NCI-H2196 (cell line): ENCODE data around the gene TMEM248.
"Not testable (repeated sequence)": the region's sequence is repeated elsewhere in the genome, so short reads cannot be mapped to it uniquely, and the experiment has no call there.

ENCODE experiments used
- DNase-seq: peaks from one replicate; lab custom pipeline; 2025; ENCODE audit not compliant: unreplicated experiment; lab: John Stamatoyannopoulos, UW

Gene TMEM248, protein sequence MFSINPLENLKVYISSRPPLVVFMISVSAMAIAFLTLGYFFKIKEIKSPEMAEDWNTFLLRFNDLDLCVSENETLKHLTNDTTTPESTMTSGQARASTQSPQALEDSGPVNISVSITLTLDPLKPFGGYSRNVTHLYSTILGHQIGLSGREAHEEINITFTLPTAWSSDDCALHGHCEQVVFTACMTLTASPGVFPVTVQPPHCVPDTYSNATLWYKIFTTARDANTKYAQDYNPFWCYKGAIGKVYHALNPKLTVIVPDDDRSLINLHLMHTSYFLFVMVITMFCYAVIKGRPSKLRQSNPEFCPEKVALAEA

DNA sequence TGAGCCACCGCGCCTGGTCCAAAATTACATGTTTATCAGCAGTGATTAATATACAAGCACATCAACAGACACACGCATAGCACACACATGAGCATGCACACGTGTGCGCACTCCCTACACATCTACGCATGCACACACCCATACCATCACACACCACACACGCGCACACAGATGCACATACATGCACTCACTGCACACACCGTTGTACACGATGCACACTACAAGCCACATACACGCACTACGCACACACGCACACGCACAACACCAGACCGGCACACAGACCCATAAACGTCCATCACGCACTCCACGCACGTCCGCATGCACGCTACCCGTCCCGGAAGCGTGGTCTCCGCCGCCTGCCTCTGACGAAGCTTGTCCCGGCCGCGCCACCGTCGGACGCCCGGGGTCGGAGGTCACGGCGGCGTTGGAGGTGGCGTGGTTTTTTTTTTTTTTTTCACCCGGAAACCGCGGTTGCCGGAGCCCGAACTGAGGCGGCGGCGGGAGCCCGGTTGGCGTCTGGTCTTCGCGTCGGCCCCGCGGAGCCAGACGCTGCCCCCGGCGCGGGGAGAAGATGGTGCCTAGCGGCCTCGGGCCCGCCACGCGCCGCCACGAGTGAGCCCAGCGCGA lies at the start of gene TMEM248:
Gene TMEM248 (plus strand): TSS at position 457 of the 627 bp plus-strand sequence. CDS start 20,641 bp downstream, outside the sequence.
- DNase-seq: peak; percentile 74

DNA sequence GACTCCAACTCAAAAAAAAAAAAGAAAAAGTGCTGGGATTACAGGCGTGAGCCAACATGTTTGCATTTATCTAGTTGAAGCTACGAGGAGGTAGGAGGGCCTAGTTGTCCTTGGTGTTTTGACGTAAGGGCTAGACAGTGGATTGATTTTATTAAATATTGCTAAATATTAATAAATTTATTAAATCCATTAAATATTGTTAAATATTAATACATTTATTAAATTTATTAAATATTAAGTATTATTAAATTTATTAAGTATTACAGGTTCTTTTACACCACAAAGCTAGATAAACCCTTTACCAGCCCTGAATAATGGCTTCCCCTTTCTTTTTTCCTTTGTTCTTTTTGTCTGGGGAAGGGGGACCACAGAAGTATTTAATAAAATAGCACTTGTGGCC lies 47.5 kb upstream of the TMEM248 start:
- no peak for DNase-seq

DNA sequence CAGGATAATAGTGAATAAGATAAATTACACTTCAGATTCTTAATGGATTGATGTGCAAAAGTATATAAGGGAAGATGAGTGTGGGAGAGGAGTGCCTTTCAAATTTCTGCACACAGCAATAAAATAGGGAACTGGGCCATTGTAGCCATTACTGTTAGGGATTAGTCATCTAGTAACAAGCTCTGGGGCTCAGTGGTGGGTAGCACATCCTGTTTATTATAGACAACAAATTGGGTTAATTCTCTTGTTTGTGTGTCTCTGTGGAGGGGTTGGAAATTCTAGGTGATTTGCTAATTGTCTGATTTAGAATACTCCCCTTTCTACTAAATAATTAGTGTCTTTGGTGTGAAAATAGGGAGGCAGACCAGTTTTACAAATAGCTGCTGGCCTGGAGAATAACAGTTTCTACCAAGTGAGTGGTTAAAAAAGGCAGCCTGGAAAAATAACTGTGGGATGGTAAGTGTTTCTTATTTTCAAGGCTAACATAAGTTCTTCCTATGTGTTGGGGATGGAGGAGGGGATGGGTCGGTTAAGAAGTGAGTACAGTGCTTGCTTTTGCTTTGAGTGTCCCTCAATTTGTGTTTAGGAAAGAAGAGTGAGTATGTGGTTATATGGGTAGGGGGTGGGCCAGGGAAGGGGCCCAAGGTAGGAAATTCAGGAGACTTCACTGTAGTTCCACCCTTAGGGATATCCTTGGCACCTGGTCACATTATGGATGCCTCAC lies 43.3 kb upstream of the TMEM248 start:
- DNase-seq: no peak

DNA sequence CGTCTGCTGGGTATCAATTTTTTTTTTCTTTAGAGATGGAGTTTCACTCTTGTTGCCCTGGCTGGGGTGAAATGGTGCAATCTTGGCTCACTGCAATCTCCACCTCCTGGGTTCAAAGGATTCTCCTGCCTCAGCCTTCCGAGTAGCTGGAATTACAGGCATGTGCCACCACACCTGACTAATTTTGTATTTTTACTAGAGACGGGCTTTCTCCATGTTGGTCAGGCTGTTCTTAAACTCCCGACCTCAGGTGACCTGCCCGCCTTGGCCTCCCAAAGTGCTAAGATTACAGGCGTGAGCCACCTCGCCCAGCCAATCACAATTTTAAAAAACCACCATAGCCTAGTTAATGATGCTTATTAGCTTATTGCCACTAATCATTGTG lies 42.7 kb upstream of the TMEM248 start:
- not testable (repeated sequence) for DNase-seq

DNA sequence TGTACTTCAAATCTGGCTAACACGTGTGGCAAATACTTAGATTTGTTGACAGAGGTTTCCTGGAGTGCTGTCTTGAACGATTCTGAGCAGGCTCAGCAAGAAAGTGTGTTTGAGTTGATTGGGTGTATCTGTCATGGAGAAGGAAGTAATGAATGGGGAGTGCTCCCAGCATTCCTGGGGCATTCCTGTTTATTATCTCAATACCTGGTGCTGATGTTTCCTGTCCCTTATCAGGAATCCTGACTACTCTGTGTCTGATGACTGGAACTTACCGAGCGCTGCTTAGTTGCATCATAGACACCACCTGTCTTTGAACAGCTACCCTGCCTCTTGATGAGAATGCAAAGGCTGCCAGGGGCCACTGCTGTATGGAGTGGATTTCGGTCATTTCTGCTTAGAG lies 41.0 kb upstream of the TMEM248 start:
- DNase-seq: no peak

DNA sequence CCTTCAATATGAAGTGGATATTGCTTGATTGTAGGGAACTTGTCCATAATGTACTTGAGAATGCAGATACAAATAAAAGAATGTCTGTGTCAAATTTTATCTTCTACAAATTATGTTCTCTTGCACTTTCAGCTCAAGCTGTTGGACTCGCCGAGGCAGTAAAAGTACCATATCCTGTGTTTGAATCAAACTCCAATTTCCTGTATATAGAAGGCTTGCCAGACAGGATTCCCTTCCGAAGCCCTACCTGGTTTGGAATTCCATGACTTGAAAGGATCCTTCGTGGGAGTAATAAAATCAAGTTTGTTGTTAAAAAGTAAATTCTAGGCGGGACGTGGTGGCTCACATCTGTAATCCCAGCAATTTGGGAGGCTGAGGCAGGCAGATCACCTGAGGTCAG lies 40.4 kb upstream of the TMEM248 start:
- not testable (repeated sequence) for DNase-seq

DNA sequence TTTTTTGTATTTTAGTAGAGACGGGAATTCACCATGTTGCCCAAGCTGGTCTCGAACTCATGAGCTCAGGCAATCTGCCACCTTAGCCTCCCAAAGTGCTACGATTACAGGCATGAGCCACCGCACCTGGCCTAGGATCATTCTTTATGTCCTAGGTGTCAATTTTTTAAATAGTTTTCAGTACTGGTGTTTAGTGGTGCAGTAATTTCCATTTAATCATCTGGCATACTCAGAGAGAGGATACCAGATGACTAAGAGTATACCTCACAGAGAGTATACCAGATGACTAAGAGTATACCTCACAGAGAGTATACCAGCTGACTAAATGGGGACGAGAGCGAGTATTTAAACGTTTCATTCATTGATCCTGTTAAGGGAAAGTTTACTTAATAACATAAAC lies 37.3 kb upstream of the TMEM248 start:
- no peak for DNase-seq

DNA sequence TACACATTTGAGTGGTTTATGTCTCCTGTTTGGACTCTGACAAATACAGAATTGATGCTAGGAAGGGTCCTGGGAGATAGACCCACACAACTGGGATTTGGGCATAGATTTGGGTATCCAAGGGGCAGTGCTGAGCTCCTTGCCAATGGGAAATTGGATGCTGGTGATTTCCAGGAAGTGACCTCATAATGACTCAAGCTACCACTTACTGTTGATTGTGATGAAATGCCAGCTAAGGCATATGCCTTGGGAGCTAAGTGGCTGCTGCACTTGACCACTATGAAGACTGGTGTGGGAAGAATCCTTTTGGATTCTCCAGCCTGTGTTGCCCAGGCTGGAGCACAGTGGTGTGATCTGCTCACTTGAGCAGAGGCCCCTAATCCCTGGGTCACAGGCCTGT lies 36.5 kb upstream of the TMEM248 start:
- not testable (repeated sequence) for DNase-seq

DNA sequence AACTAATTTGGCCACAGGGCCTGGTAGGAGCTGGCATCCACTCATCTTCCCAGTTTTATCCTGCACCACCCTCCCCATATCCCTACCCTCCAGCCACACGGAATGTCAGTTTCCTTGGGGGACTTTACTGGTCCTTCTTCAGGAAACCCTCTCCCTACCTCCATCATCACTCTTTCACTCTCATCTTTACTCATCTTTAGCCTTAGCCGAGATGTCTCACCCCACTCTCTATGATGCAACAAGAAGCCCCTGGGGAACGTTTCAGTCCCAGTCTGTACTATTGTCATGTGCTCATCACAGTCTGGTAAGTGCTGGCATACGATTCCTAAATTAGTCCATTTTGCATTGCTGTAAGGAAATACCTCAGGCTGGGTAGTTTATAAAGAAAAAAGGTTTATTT lies 34.9 kb upstream of the TMEM248 start:
- DNase-seq: no peak

DNA sequence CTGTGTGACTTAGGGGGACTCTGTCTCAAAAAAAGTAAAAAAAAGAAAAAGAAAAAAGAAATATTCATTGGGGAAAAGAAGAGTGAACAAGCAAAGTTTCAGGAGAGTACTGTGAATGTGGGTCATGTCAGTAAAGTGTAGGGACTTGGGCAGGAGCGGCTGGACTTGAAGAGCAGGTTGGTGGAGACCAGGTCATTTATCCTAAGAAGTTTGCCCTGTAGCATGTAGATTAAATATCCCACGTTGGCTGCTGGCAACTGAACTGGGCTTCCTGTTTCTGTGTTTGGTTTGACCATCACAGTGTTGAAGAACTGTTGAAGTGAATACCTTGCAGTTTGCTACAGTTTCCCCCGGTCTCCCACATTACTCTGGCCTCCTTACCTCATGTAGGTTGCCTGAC lies 32.8 kb upstream of the TMEM248 start:
- DNase-seq: not testable (repeated sequence)

DNA sequence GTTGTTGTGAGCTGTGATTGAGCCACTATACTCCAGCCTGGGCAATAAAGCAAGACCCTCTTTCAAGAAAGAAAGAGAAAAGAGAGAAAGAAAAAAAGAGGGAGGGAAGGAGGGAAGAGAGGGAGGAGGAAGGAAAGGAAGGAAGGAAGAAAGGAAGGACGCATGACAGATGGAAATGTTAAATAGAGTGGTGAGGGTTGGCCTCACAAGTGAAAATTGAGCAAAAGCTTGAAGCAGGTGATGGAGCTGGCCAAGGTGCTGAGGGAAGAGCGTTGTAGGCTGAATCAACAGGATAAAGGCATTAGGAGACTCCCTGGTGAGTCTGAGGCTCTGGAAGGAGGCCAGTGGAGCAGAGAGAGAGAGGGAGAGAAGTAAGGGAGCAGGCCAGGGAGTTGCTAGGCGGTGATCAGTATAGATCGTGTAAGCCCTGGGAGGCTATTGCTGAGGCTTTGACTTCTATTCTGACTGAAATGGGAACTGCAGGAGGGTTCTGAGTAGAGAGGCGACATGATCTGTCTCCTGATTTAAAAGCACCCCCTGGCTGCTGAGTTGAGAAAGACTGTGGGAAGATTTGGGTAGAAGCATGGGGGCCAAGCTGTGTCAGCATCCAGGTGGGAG lies 26.5 kb upstream of the TMEM248 start:
- DNase-seq: peak; percentile 47

DNA sequence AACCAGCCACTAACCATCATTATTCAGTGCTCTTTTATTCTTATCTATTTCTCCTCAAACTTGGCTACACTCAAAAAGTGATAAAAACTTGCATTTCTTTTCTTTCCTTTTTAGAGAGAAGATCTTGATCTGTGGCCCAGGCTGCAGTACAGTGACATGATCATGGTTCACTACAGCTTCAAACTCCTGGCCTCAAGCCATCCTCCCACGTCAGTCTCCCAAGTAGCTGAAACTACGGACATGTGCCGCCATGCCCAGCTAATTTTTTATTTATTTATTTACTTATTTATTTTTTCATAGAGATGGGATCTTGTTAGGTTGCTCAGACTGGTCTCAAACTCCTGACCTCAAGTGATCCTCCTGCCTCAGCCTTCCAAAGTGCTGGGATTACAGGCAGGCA lies 24.6 kb upstream of the TMEM248 start:
- DNase-seq: no peak

DNA sequence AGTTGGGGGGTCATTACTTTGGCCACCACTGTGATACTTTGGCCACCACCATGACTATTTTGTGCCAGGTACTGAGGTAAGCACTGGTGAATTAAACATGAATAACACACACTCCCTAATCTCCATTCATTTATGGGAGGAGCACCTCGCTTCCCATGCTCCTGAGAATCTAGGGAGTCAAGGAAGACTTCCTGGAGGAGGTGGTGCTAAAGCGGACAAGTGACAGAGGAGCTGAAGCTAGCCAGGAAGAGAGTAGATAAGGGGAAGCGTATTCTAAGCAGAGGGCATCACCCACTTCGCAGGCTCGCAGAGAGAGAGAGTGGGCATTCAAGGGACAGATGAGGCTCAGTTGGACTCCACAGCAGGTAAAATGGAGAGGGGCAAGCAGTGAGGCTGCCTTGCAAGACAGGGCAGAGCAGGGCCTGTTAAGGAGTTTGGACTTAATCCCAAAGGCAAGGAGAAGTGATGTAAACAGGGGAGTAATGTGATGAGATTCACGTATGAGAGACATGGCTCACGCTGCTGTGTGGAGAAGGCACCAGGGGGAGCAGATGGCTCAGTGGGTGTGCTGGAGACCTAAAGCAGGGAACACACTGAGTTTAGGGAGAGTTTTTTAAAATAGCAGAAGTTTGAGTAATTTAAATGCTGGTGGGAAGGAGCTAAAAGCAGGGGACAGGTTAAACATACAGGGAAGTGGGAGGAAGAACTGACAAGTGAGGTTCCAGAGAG lies 21.3 kb upstream of the TMEM248 start:
- no peak for DNase-seq

DNA sequence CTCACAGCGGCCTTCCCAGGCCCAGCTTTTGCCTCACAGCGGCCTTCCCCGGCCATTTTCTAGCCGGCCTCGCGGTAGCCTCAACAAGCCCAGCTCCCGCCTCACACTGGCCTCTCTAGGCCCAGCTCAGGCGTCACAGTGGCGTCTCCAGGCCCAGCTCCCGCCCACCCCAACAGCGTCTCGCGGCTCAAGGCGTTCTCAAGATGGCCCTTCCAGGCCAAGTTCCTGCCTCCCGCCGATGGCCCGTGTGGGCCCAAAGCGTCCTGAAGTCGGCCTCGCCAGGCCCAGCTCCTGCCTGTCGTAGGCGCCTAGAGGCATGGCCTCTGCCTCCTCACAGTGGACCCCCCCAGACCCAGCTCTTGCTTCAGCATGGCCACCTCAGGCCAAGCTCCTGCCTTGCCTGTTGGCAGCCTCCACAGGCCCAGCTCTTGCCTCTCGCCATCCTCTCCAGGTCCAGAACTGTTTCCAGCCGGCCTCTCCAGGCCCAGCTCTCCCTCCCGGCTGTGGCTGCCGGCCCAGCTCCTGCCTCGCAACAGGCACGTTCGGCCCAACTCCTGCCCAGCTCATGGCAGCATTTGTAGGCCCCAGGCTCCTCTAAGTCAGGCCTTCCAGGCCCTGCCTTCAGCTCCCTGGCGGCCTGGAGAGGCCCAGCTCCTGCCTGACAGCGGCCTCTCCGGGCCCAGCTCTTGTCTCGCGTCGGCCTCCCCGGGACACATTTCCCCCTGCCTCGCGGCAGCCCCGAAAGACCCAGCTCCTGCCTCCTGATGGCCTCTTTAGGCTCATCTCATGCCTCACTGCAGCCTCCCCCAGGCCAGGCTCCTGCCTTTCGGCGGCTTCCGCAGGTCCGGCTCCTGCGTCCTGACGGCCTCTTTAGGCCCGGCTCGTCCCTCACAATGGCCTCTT lies 18.8 kb upstream of the TMEM248 start:
- DNase-seq: no peak

DNA sequence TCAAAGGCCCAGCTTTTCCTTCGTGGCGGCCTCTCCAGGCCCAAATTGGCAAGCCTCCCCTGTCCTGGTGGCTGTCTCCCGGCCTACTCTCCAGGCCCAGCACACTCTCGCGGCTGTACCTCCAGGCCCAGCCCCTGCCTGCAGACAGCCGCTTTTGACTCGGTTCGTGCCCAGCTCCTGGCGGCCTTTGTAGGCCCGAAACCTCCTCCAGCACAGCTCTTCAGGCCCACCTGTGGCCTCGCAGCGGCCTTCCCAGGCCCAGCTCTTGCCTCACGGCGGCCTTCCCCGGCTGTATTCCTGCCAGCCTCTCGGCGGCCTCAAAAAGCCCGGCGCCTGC lies 18.2 kb upstream of the TMEM248 start:
- DNase-seq: no peak

DNA sequence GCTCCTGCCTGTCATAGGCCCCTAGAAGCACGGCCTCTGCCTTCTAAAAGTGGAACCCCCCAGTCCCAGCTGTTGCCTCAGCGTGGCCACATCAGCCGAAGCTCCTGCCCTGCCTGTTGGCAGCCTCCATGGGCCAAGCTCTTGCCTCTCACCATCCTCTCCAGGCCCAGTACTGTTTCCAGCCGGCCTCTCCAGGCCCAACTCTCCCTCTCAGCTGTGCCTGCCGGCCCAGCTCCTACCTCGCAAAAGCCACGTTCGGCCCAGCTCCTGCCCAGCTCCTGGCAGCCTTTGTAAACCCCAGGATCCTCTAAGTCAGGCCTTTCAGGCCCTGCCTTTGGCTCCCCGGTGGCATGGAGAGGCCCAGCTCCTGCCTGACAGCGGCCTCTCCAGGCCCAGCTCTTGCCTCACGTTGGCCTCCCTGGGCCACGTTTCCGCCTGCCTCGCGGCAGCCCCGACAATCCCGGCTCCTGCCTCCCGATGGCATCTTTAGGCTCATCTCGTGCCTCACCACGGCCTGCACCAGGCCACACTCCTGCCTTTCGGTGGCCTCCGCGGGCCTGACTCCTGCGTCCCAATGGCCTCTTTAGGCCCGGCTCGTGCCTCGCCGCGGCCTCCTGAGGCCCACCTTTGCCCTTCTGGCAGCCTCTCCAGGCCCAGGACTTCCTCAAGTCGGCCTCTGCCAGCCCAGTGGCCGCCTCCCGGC lies 17.5 kb upstream of the TMEM248 start:
- DNase-seq: no peak

DNA sequence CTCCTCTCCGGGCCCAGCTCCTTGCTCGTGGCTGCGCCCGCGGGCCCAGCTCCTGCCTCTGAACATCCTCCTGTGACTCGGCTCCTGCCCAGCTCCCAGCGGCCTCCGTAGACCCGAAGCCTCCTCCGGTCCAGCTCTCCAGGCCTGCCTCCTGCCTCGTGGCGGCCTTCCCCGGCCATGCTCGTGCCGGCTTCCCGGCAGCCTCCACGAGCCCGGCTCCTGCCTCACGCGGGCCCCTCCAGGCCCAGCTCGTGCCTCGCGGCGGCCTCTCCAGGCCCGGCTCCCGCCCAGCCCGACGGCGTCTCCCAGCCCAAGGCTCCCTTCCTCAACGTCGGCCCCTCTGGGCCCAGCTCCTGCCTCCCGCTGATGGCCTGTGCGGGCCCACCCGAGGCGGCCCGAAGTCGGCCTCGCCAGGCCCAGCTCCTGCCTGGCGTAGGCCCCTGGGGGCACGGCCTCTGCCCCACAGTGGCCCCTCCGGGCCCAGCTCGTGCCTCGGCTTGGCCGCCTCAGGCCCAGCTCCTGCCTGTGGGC lies 16.9 kb upstream of the TMEM248 start:
- DNase-seq: no peak

DNA sequence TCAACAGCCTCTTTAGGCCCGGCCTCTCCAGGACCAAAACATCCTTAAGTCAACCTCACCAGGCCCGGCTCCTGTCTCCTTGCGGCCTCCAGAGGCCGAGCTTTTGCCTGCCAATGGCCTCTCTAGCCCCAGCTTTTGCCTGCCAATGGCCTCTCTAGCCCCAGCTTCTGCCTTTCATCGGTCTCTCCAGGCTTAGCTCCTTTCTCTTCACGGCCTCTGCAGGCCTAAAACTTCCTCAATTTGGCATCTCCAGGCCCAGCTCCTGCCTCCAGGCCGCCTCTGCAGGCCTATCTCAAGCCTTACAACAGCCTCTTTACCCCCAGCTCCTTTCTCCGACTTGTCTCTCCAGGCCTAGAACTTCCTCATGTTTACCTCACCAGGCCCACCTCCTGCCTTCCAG lies 15.7 kb upstream of the TMEM248 start:
- DNase-seq: no peak

DNA sequence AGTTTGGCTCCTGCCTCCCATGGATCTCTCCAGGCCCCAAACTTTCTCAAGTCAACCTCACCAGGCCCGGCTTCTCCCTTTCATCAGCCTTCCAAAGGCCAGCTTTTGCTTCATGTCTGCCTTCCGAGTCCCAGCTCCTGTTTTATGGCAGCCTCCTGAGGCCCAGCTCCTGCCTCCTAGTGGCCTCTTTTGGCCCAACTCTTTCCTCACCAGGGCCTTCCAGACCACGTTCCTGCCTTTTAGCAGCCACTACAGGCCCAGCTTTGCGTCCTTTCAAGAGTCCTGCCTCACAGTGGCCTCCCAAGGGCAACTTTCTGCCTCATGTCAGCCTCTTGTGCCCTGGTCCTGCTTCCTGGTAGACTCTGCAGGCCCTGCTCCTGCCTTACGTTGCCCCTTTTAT lies 15.3 kb upstream of the TMEM248 start:
- no peak for DNase-seq
